GM18499 (cell line): ENCODE results near the gene TNFSF10.
"Not testable (repeated sequence)": the region's sequence is repeated elsewhere in the genome, so short reads cannot be mapped to it uniquely, and the experiment has no call there.

Experiments
- ATAC-seq: cut with Tn5 transposase; IDR thresholded peaks from one replicate; pipeline ENCODE4 v1.9.1; 2021; ENCODE audit warnings: moderate number of reproducible peaks; ENCODE audit not compliant: insufficient read depth, unreplicated experiment

Gene TNFSF10

DNA sequence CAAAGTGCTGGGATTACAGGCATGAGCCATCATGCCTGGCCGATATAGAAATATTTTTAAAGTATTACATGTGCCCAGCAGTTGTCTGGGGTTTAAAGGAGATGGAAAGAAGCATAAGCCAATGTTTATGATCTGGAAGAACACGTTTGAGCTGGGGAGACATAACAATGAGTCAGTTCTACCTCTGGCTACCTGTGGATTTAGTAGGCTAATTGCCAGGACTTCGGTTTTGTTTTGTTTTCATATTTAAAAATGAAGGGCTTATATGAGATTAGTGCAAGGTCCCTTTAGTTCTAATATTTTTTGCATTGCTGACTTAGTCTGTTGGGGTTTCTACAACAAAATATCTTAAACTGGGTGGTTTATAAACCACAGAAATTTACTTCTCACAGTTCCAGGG is 22.9 kb upstream of the TNFSF10 start:
- ATAC-seq: no peak

DNA sequence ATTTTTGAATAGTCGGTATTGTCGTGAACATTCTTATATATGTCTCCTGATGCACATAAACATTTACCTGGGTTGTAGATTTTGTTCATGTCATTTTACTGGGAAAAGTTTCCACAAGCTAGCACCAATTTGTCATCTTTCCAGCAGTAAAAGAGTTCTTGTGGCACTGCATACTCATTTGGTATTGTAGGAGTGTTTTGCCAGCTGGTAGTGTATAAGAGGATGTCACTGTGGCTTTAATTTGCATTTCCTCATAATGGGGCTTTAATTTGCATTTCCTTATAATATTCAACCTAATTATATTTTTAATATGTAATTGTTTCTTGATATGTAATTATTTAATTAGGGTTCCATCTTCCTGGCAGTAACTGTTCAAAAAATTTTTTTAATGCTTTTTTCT is 21.2 kb upstream of the TNFSF10 start:
- no peak for ATAC-seq

DNA sequence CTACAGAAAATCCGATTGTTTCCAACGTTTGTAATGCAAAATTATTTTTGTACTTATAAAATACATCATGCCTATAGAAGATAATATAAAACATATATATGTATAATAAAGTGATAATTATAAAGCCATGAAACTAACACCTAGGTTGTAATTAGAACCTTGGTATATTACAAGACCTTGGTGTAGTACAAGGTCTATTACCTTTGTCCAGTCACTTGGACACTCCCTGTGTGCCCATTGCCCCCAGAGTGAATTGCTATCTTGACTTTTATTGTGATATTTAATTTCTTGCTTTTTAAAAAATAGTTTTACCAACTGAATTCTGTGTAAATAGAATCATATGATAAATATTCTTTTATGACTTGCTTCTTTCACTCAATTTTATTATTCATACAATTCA is 20.7 kb upstream of the TNFSF10 start:
- no peak for ATAC-seq

DNA sequence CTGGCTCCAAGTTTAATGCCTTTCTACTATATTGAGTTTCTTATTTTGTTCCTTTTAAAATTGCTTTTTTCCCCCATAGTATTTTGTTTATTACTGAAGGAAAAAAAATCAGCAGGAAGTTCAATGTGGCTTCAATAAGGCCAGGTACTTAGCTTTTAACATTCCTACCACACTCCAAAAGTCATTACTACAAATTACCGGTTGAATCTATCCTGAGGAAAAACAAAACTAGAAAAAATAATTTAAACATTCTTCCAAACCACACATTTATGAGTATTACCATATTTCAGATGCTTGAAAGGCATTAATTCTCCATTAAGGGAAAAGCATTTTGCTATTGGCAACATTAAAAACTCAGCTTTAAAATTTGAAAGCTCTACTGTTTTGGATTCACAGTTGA is 20.2 kb upstream of the TNFSF10 start:
- no peak for ATAC-seq

DNA sequence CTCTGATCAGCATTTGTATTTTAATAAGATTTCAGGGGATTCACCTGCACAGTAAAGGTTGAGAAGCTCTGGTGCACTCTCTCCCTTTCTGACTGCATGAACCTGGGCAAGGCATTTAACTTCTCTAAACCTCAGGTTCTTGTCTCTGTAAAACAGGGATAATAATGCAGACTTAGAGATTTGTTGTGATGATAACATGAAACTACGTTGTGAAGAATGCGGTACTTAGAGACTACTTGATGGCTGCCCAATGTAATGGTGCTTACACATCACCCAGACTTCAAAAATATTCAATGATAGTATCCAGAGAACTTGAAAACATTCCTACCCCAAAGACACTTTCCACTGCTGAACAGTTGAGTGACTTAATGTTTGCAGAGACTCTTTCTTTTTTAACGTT is 19.8 kb upstream of the TNFSF10 start:
- no peak for ATAC-seq

DNA sequence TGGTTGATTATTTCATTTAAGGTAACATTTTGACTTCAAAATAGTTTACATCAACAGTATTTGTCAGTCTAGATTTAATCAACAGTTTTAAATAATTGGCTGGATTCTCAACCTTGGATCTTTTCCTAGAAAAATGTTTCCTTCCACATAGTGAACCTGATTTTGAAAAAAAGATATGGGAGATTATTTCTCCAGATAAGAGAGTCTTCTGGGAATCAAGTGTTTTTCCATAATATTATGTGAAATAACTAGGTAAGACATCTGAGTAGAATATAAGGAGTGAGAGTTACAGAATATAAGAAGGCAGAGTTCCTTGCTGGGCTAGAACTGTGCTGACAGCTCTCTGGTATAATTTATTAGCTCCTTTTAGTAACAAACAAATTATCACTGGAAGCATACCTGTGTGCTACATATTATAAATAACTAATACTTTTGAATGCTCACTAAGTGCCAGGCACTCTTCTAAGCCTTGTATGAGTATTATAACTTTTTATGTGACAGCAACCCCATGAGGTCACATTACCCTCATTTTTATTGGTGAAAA is 18.8 kb upstream of the TNFSF10 start:
- ATAC-seq: no peak

DNA sequence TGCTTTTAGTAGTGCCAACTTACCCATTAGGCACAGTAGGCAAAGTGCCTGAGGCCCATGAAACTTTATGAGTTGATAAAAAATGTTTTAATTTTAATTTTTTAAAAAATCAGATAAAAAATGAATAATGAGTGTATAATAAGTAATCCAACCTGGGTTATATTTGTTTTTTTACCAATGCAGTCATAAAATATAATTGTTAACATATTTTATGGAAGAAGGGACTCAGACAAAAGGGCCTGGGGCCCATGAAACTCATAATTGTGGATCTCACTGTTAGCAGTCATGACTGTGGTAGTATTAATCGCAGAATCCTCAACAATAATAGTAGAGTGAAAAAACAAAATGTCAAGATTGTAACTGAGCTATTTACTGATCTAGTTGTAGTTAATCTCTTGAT is 16.8 kb upstream of the TNFSF10 start:
- ATAC-seq: no peak

DNA sequence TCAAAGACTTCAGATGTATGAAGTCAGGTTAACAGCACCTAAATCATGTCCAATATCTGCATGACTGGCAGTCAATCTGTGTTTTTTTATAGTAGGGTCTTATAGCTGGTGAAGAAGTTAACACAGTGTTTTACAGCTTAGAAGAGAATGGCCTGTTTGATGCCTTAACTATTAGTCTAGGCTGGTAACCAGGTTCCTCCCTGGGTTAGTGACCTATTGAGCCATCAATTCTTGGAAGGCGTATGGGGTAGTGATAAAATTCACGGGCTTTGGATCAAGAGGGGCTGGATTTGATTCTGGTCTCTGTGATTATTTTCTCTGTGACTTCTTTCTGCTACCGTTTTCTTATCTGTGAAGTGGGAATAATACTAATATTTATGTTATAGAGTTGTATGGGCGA is 16.0 kb upstream of the TNFSF10 start:
- no peak for ATAC-seq

DNA sequence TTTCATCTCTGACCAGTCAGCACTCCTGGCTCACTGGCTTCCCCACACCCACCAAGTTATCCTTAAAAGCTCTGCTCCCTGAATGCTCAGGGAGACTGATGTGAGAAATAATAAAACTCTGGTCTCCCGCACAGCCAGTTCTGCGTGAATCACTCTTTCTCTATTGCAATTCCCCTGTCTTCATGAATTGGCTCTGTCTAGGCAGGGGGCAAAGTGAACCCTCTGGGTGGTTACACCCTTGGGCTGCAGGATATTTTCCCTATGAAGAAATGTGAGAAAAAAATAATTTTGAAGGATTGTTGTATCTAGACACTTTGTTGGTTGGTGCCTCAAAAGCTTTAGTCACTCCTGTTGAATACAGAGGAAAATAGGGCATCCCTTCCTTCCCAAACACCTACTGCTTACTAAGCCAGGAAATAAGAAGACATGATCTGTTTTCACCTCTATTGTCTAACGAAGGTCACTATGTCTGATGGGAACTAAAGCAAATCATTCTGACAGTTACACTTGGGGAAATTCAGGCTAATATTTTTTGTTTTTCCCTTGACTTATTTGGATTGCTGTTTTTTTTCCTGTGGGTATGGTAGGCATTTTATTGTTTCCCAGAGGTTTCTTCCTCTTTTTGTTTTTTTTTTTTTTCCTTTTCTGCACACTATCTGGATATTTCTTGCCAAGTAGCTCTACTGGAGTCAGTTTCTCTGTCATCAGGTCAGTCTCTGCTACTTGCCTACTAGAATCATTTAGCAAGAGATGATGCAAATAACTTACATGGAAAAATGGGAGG is 15.3 kb upstream of the TNFSF10 start:
- no peak for ATAC-seq

DNA sequence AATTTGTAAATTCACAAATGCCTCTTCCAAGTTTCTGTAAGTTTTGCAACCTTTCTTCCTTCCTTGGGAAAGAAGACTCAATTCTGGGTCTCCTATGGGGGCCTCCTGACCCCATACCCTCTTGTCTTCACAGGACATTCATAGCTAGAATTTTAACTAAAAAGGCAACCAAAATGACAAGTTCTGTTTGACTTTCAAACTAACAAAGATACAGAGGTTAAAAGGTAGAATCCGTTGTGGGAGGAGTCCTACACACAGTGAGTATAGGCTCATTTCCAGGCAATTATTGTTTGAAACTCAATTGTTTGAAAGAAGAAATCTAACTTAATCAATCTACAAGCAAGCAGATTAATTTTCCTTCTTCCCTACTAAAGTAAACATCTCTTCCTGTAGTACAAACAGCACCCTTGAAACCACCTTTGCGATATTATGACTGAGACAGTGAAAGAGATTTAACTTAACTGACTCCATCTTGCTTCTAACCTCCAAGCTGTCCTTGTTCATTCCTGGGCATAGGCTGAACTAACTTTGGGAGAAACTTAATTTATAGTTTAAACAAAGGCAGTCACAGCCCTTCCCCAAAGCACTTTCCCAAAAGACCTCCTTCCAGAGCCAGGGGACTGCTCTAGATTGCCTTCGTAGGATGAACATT is 14.4 kb upstream of the TNFSF10 start:
- no peak for ATAC-seq

DNA sequence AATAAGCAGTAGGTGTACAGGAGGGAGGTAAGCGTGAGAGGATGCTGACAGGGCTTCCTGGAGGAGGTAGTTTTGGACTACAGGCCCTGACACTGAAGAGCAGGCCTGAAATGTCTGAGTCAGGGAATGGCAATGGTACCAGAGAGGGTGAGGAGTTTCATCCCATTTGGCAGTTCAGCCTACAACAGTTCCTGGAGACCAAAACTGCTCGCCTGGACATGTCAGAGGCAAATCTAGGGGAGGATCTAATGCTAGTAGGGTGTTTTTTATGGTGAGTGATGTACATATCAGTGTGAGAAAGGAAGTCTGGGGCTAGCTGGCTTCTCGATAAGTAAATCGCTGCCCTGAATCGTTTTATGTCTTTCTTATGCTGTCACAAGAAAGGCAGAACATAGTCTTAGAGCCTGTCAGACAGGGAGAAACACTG is 13.8 kb upstream of the TNFSF10 start:
- ATAC-seq: no peak

DNA sequence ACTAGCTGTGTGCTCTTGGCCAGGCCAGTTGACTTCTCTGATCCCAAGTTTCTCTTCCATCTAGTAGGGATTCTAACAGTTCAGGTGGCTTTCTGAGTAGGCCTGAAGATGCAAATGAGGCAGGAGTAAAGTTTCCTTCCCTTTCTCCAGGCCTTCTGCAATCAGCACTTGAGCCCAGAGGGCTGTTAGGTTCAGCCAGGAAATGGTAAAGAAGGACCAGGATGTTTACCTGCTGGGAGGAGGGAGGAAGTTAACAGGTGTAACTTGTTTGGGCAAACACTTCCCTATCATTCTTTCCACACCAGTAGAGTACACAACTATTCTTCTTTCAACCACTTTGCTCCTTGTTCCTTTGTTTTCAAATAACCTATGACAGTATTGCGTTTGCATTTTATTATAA is 13.3 kb upstream of the TNFSF10 start:
- no peak for ATAC-seq

DNA sequence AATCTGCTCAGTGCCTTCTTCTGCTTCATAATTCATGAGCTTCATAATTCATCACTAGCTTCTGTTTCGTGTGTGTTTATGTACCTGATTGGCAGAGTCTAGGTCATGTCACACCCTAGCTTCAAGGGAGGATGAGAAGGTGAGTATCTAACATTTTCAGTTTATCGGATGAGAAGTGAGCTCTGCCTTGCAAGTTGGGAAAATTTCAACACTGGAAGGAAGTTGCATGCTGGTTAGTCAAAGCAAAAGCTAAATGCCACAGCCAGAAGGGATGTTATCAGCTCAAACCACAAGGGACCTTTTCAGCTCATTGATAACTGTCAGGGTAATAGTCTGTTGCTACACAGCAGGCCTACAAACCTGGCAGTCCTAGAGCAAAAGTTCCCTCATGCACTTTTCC is 7.3 kb upstream of the TNFSF10 start:
- no peak for ATAC-seq

DNA sequence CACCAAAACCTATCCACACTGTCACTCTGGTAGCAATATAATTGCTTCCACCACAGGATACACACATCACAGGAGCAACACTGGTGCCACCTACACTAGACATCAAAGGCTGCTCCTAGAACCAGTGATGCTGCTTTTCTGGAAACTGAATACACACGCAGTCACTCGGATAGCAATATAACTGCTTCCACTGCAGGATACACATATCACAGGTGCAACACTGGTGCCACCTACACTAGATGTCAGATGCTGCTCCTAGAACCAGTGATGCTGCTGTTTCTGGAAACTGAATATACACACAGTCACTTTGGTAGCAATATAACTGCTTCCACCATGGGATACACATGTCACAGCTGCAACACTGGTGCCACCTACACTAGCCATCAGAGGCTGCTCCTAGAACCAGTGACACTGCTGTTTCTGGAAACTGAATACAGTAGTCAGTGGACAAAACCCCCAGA is 6.9 kb upstream of the TNFSF10 start:
- ATAC-seq: no peak

DNA sequence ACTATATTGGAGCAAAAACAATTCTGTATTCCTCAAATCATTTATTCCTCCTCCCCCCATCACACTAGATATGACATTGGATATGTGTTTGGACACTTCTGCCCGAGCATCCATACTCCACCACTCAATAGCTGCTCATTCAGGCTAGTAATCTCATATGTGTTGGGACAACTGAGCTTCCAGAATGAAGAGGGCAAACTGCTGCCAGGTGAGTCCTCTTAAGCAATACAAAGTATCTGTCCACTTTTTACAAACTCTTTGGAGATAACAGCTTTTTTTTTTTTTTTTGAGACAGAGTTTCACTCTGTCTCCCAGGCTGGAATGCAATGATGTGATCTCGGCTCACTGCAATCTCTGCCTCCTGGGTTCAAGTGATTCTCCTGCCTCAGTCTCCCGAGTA is 5.4 kb upstream of the TNFSF10 start:
- ATAC-seq: no peak

DNA sequence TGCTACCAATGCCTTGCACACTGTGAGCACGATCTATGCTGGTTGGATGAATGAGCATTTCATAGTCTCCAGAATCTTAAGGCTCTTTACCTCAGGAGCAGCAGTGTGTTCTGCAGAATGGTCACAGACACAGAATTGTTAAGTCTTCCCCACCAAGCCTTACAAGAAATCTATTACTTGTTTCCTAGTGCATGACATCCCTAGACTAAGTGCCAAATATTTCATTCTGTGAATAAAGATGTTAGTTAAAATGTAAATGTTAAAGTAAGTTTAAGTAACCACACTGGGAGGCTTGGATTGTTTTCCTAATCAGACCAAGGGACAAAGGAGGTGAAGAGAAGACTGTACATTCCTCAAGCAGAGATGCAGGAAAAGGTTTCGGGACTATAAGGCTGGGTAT is 4.1 kb upstream of the TNFSF10 start:
- ATAC-seq: no peak

DNA sequence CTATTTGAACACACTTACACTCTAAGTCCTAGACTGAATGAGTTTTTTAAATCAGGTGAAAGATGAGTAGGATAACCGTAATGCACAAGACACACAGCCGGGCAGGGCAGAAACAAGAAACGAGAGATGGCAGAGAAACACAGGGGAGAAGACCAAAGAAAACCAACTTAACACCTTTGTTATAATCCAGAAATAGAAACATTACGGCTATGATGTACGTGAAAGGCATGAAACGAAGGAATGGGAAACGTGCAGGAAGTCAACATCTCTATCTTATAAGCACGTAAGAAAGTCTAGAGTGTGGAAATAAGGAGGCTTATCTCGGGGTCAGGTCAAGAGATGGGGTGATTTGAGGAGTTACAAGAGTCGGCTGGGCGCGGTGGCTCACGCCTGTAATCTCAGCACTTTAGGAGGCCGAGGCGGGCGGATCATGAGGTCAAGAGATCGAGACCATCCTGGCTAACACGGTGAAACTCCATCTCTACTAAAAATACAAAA is 1.9 kb upstream of the TNFSF10 start:
- ATAC-seq: no peak

DNA sequence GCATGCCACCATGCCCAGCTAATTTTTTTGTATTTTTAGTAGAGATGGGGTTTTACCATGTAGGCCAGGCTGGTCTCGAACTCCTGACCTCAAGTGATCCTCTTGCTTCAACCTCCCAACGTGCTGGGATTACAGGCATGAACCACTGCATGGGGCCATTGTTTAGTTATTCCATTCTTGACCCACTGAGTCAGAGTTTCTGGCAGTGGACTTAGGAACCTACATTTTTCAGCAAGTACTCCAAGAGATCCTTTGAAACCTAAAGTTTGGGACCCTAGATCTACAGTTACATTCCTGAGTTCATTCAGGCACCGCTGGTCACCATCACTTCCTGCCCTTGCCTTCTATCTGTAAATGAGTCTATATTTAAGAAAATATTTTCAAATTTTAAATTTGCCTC is 1.4 kb upstream of the TNFSF10 start:
- ATAC-seq: no peak

DNA sequence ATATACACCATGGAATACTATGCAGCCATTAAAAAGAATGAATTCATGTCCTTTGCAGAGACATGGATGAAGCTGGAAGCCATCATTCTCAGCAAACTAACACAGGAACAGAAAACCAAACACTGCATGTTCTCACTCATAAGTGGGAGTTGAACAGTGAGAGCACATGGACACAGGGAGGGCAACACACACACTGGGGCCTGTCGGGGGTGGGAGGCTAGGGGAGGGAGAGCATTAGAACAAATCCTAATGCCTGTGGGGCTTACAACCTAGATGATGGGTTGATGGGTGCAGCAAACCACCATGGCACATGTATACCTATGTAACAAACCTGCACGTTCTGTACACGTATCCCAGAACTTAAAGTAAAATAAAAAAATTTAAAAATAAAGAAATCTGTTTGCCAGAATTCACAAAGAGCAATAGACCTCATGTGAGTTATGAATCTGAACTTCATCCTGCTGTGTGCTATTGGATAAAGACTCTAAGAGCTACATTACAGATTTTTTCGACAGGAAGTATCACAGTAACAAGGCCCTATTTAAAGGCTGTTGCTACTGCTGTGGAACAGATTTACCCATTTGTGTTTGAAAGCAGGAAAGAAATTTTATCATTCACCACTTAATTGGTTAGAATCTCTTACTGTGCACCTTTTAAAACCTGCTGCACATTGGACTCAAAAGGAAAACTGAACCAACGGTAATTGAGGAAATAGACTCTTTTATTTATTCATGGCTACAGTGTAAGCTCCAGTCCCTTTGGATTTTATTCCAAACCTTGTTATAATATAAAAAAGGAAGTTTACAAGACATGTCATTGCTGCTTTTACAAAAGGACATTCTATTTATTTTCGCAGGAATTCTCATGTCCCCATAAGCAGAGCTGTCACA is 1.1 kb downstream of the TNFSF10 start:
- ATAC-seq: not testable (repeated sequence)

DNA sequence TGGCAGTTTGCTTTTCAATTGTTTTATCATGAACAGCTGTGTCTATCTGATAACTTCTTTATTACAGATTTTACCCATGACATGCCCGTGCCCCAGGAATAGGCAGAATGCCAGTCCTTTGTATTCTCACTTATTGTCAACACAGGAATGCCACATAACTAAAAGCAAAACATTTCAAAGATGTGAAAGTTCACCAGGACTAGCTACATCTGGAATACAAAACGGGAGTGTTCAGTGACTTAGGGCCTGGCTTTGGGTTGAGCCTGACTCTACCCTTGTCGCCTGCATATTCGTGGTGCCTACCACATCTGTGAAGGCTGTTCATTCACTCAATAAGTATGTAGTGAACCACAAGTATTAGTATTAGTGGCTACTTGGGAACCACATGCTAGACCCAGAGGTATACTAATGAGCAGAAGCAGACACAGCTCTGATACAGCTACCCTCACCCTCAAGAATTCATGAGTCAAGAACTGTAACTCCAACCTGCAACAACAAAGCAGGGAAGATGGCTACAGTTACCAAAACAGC is 2.9 kb downstream of the TNFSF10 start:
- ATAC-seq: peak; percentile 46
